ENCODE results near the gene TIAM1. TPM values are rescaled to one million over a fixed set of nuclear protein-coding genes. Genes with fewer than 3 reads are reported as not detected.

Gene TIAM1
- total RNA-seq, 1 donor, result 16.3 TPM

- no peaks in the 10 kb centered on the region for H3K79me2 ChIP-seq (ENCODE audit: insufficient read depth, low read length)
- no peak overlapping the region for H3K4me3 ChIP-seq (ENCODE audit: insufficient read depth, low read length)
- TF ChIP-seq, protein P1, sequence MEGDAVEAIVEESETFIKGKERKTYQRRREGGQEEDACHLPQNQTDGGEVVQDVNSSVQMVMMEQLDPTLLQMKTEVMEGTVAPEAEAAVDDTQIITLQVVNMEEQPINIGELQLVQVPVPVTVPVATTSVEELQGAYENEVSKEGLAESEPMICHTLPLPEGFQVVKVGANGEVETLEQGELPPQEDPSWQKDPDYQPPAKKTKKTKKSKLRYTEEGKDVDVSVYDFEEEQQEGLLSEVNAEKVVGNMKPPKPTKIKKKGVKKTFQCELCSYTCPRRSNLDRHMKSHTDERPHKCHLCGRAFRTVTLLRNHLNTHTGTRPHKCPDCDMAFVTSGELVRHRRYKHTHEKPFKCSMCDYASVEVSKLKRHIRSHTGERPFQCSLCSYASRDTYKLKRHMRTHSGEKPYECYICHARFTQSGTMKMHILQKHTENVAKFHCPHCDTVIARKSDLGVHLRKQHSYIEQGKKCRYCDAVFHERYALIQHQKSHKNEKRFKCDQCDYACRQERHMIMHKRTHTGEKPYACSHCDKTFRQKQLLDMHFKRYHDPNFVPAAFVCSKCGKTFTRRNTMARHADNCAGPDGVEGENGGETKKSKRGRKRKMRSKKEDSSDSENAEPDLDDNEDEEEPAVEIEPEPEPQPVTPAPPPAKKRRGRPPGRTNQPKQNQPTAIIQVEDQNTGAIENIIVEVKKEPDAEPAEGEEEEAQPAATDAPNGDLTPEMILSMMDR (IDR thresholded peaks at IDR 0.05; ENCODE audit: extremely low read depth, low read depth, low read length), result no peak
- no peaks in the 10 kb centered on the region for H4K20me1 ChIP-seq (ENCODE audit: insufficient read depth, low read length)
- no peak overlapping the region for H3K27ac ChIP-seq (ENCODE audit: low read depth, low read length)
- H3K36me3 ChIP-seq (ENCODE audit: insufficient read depth, low read length), result no peaks in the 10 kb centered on the region
- H3K9me3 ChIP-seq (ENCODE audit: low read depth, low read length), result no peaks in the 10 kb centered on the region
- H3K27me3 ChIP-seq (ENCODE audit: insufficient read depth, low read length), result no peaks in the 10 kb centered on the region
- H3K4me1 ChIP-seq (ENCODE audit: insufficient read depth, low read length), result peaks cover 30% of the 10 kb centered on the region
- H2AFZ ChIP-seq (ENCODE audit: low read length), result no peak overlapping the region
- DNase-seq (ENCODE audit: insufficient read length, low spot score, missing footprints), result no peak
- no peak overlapping the region for H3K4me2 ChIP-seq (ENCODE audit: insufficient read depth, low read length)
Measured at GRCh38 chr21:31279986-31280385, 64.1 kb downstream of the TIAM1 start.

DNA sequence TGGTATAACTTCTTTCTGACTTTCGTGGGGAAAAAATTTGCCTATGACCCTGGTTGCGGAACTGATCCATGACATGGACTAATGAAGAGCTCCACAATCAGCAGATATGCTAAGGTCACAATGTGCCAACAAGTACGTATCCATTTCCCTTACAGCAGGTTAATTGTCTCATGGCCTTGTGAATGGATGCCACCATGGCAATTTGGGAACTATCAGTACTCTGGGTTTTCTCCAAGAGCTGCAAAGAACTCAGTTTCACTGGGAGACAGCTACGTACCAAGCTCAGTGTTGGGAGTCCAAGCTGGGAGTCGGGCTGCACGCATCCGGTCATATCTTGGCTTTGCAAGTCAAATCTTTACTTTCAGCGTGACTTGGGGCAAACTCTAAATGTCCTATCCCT, 64.8 kb downstream of the TIAM1 start:
- DNase-seq (ENCODE audit: insufficient read length, low spot score, missing footprints), result no peak
- H4K20me1 ChIP-seq (ENCODE audit: insufficient read depth, low read length), result no peaks in the 10 kb centered on the region
- H3K27ac ChIP-seq (ENCODE audit: low read depth, low read length), result no peak overlapping the region
- peaks cover 26% of the 10 kb centered on the region for H3K4me1 ChIP-seq (ENCODE audit: insufficient read depth, low read length)
- no peak overlapping the region for H3K4me2 ChIP-seq (ENCODE audit: insufficient read depth, low read length)
- TF ChIP-seq, protein P1 (IDR thresholded peaks at IDR 0.05; ENCODE audit: extremely low read depth, low read depth, low read length), result no peak
- no peaks in the 10 kb centered on the region for H3K36me3 ChIP-seq (ENCODE audit: insufficient read depth, low read length)
- H3K4me3 ChIP-seq (ENCODE audit: insufficient read depth, low read length), result no peak overlapping the region
- H3K27me3 ChIP-seq (ENCODE audit: insufficient read depth, low read length), result no peaks in the 10 kb centered on the region
- no peaks in the 10 kb centered on the region for H3K9me3 ChIP-seq (ENCODE audit: low read depth, low read length)
- no peaks in the 10 kb centered on the region for H3K79me2 ChIP-seq (ENCODE audit: insufficient read depth, low read length)
- no peak overlapping the region for H2AFZ ChIP-seq (ENCODE audit: low read length)

DNA sequence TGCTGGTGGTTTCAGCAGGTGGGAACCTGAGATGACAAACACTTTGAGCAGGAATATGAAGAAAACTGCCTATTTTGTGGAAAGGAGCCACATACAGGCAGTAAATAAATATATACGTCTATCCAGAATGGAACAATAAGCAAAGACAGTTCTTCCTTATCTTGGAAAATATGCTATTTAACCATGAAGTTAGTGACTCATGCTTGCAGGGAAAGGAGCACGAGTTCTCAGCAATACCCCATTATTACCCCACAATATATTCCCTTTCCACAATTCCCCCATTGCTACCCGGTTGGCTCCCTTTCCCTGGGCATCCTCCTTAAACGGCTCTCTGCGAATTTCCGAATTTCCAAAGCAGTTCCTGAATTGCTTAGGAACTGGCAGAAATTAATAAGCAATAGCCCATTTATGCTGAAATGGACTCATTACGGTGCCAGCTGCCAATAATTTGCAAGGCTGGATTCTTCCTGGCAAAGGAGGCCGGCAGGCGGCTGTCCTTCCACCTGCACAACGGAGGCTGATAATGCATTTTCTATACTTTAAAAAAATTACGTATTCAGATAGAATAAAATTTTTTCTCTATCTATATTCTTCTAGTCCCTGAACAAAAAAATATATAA, 65.4 kb downstream of the TIAM1 start:
- Histone ChIP-seq H3K9me3 (ENCODE audit: low read depth, low read length) (no peaks in the 10 kb centered on the region), H3K36me3 (ENCODE audit: insufficient read depth, low read length) (no peaks in the 10 kb centered on the region), H3K27ac (ENCODE audit: low read depth, low read length) (no peak overlapping the region), H3K4me3 (ENCODE audit: insufficient read depth, low read length) (no peak overlapping the region), H3K27me3 (ENCODE audit: insufficient read depth, low read length) (no peaks in the 10 kb centered on the region), H2AFZ (ENCODE audit: low read length) (no peak overlapping the region), H3K4me2 (ENCODE audit: insufficient read depth, low read length) (no peak overlapping the region), H4K20me1 (ENCODE audit: insufficient read depth, low read length) (no peaks in the 10 kb centered on the region), H3K4me1 (ENCODE audit: insufficient read depth, low read length) (peaks cover 26% of the 10 kb centered on the region), H3K79me2 (ENCODE audit: insufficient read depth, low read length) (no peaks in the 10 kb centered on the region)
- TF ChIP-seq, protein P1 (IDR thresholded peaks at IDR 0.05; ENCODE audit: extremely low read depth, low read depth, low read length), result no peak
- no peak for DNase-seq (ENCODE audit: insufficient read length, low spot score, missing footprints)

GRCh38 chr21:31276663-31277062, 67.4 kb downstream of the TIAM1 start:
- Histone ChIP-seq H3K27ac (ENCODE audit: low read depth, low read length) (no peak overlapping the region), H4K20me1 (ENCODE audit: insufficient read depth, low read length) (no peaks in the 10 kb centered on the region), H3K9me3 (ENCODE audit: low read depth, low read length) (no peaks in the 10 kb centered on the region), H3K27me3 (ENCODE audit: insufficient read depth, low read length) (no peaks in the 10 kb centered on the region), H3K4me1 (ENCODE audit: insufficient read depth, low read length) (peaks cover 21% of the 10 kb centered on the region), H3K79me2 (ENCODE audit: insufficient read depth, low read length) (no peaks in the 10 kb centered on the region), H3K4me2 (ENCODE audit: insufficient read depth, low read length) (no peak overlapping the region), H2AFZ (ENCODE audit: low read length) (no peak overlapping the region), H3K36me3 (ENCODE audit: insufficient read depth, low read length) (no peaks in the 10 kb centered on the region), H3K4me3 (ENCODE audit: insufficient read depth, low read length) (no peak overlapping the region)
- TF ChIP-seq, protein P1 (IDR thresholded peaks at IDR 0.05; ENCODE audit: extremely low read depth, low read depth, low read length), result no peak
- no peak for DNase-seq (ENCODE audit: insufficient read length, low spot score, missing footprints)
